Panc1 (cell line): ENCODE data around the gene SHISA4. TPM values are rescaled to one million over a fixed set of nuclear protein-coding genes. Genes with fewer than 3 reads are reported as not detected.

Experiments used
- ATAC-seq: fragments of 200-7000 bp; cut with Tn5 transposase; 2 replicates; pipeline ENCODE4 v1.9.1; 2020; ENCODE audit warnings: mild to moderate bottlenecking, moderate library complexity
- BruUV-seq: library from RNA; stranded (reverse); fragments of 400-500 nt; replicated peaks from 2 replicates; lab custom pipeline; 2021; lab: Mats Ljungman, UMichigan
- CTCF ChIA-PET: fragments of 300-600 bp; sonication (Branson Sonifier 250); formaldehyde crosslinking; loops from one replicate; lab custom pipeline; 2022; ENCODE audit warnings: antibody characterized with exemption; lab: Charles Lee
- POLR2A ChIA-PET: fragments of 300-600 bp; sonication (Branson Sonifier 250); formaldehyde crosslinking; loops from one replicate; lab custom pipeline; 2022; ENCODE audit warnings: antibody characterized with exemption; lab: Charles Lee
- DNase-seq: peaks from one replicate; pipeline ENCODE4 v3.0.0-alpha.2; 2010; ENCODE audit warnings: low read depth, low spot score
- H3K27ac ChIP-seq: 2 replicates; pipeline ENCODE4 v1.5.1; 2011; ENCODE audit warnings: mild to moderate bottlenecking, low read length, inconsistent platforms
- H3K27me3 ChIP-seq: fragments of 200-500 bp; sonication (Bioruptor generic); 2 replicates; pipeline ENCODE4 v1.6.0; 2014; ENCODE audit warnings: low read length, inconsistent platforms; ENCODE audit not compliant: control insufficient read depth, insufficient read depth
- H3K36me3 ChIP-seq: fragments of 200-500 bp; sonication (Bioruptor generic); 2 replicates; pipeline ENCODE4 v1.5.1; 2014; ENCODE audit warnings: inconsistent platforms, mild to moderate bottlenecking, low read length, moderate library complexity; ENCODE audit not compliant: control insufficient read depth, insufficient read depth
- H3K4me1 ChIP-seq: 2 replicates; pipeline ENCODE4 v1.5.1; 2011; ENCODE audit warnings: inconsistent platforms, mild to moderate bottlenecking, low read length, moderate library complexity; ENCODE audit not compliant: control insufficient read depth, insufficient read depth
- H3K4me3 ChIP-seq, 2 experiments: 2 replicates each; pipeline ENCODE4 v1.5.1; 2011 to 2012; ENCODE audit warnings: low read depth in 2 of 2, low read length in 2 of 2, mild to moderate bottlenecking in 2 of 2, inconsistent platforms in 1 of 2, moderate library complexity in 1 of 2
- H3K9me3 ChIP-seq: fragments of 200-500 bp; sonication (Bioruptor generic); 2 replicates; pipeline ENCODE4 v1.5.1; 2014; ENCODE audit warnings: low read depth, mild to moderate bottlenecking, inconsistent platforms, low read length, moderate library complexity; ENCODE audit not compliant: control insufficient read depth, insufficient read depth
- POLR2AphosphoS5 ChIP-seq: IDR thresholded peaks from 2 replicates; pipeline ENCODE4 v1.6.1; 2012; ENCODE audit warnings: mild to moderate bottlenecking, low read depth, low read length, moderate library complexity
- SIN3A ChIP-seq: IDR thresholded peaks from 2 replicates; pipeline ENCODE4 v1.6.1; 2012; ENCODE audit warnings: low read depth, mild to moderate bottlenecking, low read length, moderate library complexity, borderline replicate concordance; ENCODE audit not compliant: insufficient read depth
- TCF7L2 ChIP-seq: IDR thresholded peaks from 2 replicates; pipeline ENCODE4 v1.6.1; 2011; ENCODE audit warnings: mild to moderate bottlenecking, low read depth, low read length, inconsistent platforms
- in situ Hi-C: cut with HindIII; loops from 2 replicates; pipeline ENCODE4 v1.10.0; 2016; ENCODE audit warnings: low sequenced_read_pairs, low pct_unique_long_range_greater_than_20kb
- intact Hi-C: fragments of 100-400 bp; cut with micrococcal nuclease; formaldehyde crosslinking; loops from one replicate; pipeline ENCODE4 v1.10.0; 2022; ENCODE audit not compliant: unreplicated experiment
- total RNA-seq: library from RNA; stranded (reverse); gene quantifications from one replicate; pipeline ENCODE4 v1.2.1, GENCODE V29; 2021; ENCODE audit not compliant: unreplicated experiment
- TF ChIP-seq, protein P1 (sequence below): fragments of 450-650 bp; IDR thresholded peaks from 2 replicates; pipeline ENCODE4 v1.5.1; 2017; ENCODE audit warnings: mild to moderate bottlenecking
- TF ChIP-seq, protein P2 (sequence below), 2 experiments: IDR thresholded peaks; 2 replicates each; pipeline ENCODE4 v1.6.1; 2011 to 2012; ENCODE audit warnings: low read depth in 2 of 2, control low read depth in 1 of 2, low read length in 1 of 2, mild to moderate bottlenecking in 1 of 2, moderate library complexity in 1 of 2; ENCODE audit not compliant: insufficient read depth in 1 of 2

Gene SHISA4
- total RNA-seq, 1 experiment from 2014 or later, result 38.2 TPM

DNA sequence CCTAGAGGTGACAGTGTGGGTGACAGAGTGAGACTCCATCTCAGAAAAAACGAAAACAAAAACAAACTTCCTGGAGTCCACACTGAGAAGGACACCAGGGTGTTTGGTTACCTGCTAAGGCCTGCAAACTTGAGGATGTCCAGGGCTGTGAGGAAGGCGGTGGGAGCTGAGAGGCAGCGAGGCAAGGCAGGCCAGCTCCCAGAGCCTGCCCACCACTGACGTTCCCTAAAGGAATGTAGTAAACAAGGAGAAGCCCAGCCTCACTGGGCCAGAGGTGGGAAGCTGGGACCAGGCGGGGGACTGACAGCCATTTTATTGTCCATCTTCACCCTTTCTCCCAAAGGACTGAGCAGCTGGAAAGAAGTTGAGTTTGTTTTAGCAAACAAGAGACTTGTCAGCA, 24.1 kb downstream of the SHISA4 start:
- BruUV-seq, result no TSS peak
- Histone ChIP-seq H3K36me3 (no peaks in the 10 kb centered on the region), H3K9me3 (no peaks in the 10 kb centered on the region), H3K27me3 (no peaks in the 10 kb centered on the region), H3K27ac (no peak overlapping the region), H3K4me1 (no peaks in the 10 kb centered on the region), H3K4me3 (no peak overlapping the region)
- ChIA-PET CTCF (interaction anchor here (1.5 kb wide), 1 partner anchor 17 kb away, joined by 3 read pairs; no protein-coding TSS in a partner anchor), POLR2A (no interaction called here)
- TF ChIP-seq TCF7L2, result no peak
- TF ChIP-seq POLR2AphosphoS5, result no peak
- TF ChIP-seq, protein P1, sequence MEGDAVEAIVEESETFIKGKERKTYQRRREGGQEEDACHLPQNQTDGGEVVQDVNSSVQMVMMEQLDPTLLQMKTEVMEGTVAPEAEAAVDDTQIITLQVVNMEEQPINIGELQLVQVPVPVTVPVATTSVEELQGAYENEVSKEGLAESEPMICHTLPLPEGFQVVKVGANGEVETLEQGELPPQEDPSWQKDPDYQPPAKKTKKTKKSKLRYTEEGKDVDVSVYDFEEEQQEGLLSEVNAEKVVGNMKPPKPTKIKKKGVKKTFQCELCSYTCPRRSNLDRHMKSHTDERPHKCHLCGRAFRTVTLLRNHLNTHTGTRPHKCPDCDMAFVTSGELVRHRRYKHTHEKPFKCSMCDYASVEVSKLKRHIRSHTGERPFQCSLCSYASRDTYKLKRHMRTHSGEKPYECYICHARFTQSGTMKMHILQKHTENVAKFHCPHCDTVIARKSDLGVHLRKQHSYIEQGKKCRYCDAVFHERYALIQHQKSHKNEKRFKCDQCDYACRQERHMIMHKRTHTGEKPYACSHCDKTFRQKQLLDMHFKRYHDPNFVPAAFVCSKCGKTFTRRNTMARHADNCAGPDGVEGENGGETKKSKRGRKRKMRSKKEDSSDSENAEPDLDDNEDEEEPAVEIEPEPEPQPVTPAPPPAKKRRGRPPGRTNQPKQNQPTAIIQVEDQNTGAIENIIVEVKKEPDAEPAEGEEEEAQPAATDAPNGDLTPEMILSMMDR, result no peak
- TF ChIP-seq, protein P2, sequence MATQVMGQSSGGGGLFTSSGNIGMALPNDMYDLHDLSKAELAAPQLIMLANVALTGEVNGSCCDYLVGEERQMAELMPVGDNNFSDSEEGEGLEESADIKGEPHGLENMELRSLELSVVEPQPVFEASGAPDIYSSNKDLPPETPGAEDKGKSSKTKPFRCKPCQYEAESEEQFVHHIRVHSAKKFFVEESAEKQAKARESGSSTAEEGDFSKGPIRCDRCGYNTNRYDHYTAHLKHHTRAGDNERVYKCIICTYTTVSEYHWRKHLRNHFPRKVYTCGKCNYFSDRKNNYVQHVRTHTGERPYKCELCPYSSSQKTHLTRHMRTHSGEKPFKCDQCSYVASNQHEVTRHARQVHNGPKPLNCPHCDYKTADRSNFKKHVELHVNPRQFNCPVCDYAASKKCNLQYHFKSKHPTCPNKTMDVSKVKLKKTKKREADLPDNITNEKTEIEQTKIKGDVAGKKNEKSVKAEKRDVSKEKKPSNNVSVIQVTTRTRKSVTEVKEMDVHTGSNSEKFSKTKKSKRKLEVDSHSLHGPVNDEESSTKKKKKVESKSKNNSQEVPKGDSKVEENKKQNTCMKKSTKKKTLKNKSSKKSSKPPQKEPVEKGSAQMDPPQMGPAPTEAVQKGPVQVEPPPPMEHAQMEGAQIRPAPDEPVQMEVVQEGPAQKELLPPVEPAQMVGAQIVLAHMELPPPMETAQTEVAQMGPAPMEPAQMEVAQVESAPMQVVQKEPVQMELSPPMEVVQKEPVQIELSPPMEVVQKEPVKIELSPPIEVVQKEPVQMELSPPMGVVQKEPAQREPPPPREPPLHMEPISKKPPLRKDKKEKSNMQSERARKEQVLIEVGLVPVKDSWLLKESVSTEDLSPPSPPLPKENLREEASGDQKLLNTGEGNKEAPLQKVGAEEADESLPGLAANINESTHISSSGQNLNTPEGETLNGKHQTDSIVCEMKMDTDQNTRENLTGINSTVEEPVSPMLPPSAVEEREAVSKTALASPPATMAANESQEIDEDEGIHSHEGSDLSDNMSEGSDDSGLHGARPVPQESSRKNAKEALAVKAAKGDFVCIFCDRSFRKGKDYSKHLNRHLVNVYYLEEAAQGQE (IDR thresholded peaks at IDR 0.05; ENCODE audit: insufficient read depth in 1 of 2, low read depth in 2 of 2, low read length in 1 of 2), result no peak
- TF ChIP-seq SIN3A, result no peak
- DNase-seq (no peak), ATAC-seq (no peak)
- intact Hi-C loops, result no loop called here
- in situ Hi-C loops, result no loop called here

DNA sequence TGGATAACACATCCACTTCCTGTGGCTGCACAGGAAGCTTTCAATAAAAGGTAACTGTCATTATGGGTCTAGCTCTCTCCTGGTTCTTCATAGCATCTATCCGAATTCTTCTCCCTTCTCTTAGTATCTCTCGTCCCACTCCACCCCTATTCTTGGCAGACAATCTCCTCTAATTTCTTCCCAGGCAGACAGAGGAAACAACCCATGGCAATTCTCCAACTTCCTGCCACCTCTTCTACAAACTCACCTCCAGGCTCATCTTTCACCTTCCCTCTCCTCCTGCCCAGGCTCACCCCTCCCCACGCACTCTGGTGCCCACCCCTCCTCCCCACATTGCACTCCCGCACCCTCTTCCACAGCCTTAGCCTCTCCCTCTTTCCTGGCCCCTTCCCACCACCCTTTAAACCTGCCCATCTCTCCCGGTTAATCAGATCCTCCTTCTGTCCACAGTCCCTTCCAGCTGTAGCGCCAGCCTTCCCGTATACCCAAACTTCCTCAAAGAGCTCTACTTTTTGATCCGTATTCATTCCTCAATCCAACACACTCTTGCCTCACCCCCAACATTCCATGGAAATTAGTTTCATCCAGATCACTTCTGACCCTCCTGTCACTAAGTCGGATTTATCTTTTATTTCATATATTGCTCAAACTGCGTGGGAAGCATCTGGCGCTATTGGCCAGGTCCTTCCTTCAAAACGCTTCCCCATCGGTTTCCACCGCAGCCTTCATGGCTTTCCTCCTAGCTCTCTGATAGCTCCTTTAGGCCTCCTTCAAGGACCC, 25.9 kb downstream of the SHISA4 start:
- BruUV-seq, result no TSS peak
- in situ Hi-C loops, result no loop called here
- no peak overlapping the region for H3K4me3 ChIP-seq
- no peak for DNase-seq
- no peaks in the 10 kb centered on the region for H3K4me1 ChIP-seq
- CTCF ChIA-PET, result no interaction called here
- intact Hi-C loops, result no loop called here
- H3K9me3 ChIP-seq, result no peaks in the 10 kb centered on the region
- no peaks in the 10 kb centered on the region for H3K27me3 ChIP-seq
- H3K27ac ChIP-seq, result no peak overlapping the region
- TF ChIP-seq, protein P2 (IDR thresholded peaks at IDR 0.05; ENCODE audit: insufficient read depth in 1 of 2, low read depth in 2 of 2, low read length in 1 of 2), result no peak
- TF ChIP-seq TCF7L2 (no peak), SIN3A (no peak), POLR2AphosphoS5 (no peak)
- TF ChIP-seq, protein P1, result no peak
- no peak for ATAC-seq
- POLR2A ChIA-PET, result no interaction called here
- H3K36me3 ChIP-seq, result no peaks in the 10 kb centered on the region
